ENCODE measurements around the gene DENND2A. TPM values are rescaled to one million over a fixed set of nuclear protein-coding genes. Genes with fewer than 3 reads are reported as not detected.

DENND2A gene
- total and polyA plus RNA-seq, 4 donors = 1.2 to 7.4 (median 2.3) TPM

GRCh38 chr7:140685407-140686087, 44.9 kb upstream of the DENND2A start:
- no peak for DNase-seq (ENCODE audit: low spot score)
- peaks cover 0 to 13% (median 4%) of the 10 kb centered on the region in 4 donors for H3K36me3 ChIP-seq (ENCODE audit: control insufficient read depth in 4 of 4, insufficient read depth in 3 of 4, low read depth in 1 of 4, low read length in 3 of 4)
- H3K4me1 ChIP-seq (ENCODE audit: control insufficient read depth in 4 of 4, insufficient read depth in 4 of 4, low read length in 3 of 4) = peaks cover 0 to 6% (median 3%) of the 10 kb centered on the region in 4 donors
- H3K4me3 ChIP-seq (ENCODE audit: low read depth in 1 of 3, low read length in 3 of 3) = no peak overlapping the region
- H3K27ac ChIP-seq (ENCODE audit: low read depth in 1 of 2, low read length in 2 of 2) = no peak overlapping the region
- TF ChIP-seq EGR1 (IDR thresholded peaks at IDR 0.05; ENCODE audit: low read depth in 2 of 2) (no peak), RAD21 (IDR thresholded peaks at IDR 0.05) (no peak), ATF3 (IDR thresholded peaks at IDR 0.05) (no peak), NR2F2 (IDR thresholded peaks at IDR 0.05) (no peak)
- no peak overlapping the region for H3K9ac ChIP-seq (ENCODE audit: low read depth in 1 of 2, low read length in 2 of 2)
- H3K9me3 ChIP-seq (ENCODE audit: control insufficient read depth in 4 of 4, low read length in 3 of 4) = no peaks in the 10 kb centered on the region
- no peaks in the 10 kb centered on the region for H3K27me3 ChIP-seq (ENCODE audit: control insufficient read depth in 4 of 4, insufficient read depth in 4 of 4, low read length in 3 of 4)
- WGBS = 59% methylated on average over 10 of the region's 10 CpGs

DNA sequence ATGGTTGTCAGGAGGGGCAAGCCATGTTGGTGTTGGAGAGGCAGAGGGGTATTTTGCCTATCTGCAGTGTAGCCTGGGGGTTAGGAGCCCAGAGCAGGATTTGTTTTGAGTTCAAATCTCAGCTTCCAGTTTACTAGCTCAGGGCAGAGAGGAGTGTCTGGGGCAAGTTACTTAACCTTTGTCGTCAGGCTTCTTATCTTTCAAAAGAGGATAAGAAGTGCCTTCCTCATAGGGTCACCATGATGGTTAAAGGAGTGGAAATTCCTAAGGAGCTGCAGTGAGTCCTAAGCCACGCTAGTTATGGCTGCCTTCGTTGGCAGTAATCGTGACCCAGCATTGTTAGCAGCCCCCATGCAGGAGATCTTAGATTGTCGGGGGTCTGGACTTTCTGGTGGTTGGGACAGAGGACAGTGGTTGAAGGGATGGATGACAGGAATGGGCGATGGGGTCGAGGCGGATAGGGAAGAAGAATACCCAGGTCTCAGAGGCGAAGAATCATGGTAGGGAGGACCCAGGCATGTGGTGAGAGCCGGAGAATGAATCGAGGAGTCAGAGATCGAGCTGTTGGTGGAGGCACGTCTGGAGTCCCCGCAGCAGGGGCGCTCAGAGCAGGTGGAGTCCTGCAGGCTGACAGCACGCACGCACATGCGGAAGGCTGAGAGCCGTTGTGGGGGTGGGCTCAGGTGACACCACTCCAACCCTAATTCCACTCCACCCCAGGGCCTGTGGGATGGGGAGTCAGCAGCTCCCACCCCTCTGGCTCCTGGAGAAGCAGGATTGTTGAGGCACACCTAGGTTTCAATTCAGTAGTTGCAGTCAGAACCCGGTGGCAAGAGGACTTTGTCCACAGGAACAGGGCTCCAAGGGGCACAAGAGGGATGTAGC, 43.7 kb upstream of the DENND2A start:
- Histone ChIP-seq H3K27ac (ENCODE audit: low read depth in 1 of 2, low read length in 2 of 2) (no peak overlapping the region), H3K9ac (ENCODE audit: low read depth in 1 of 2, low read length in 2 of 2) (no peak overlapping the region), H3K36me3 (ENCODE audit: control insufficient read depth in 4 of 4, insufficient read depth in 3 of 4, low read depth in 1 of 4, low read length in 3 of 4) (peaks cover 0 to 18% (median 4%) of the 10 kb centered on the region in 4 donors), H3K27me3 (ENCODE audit: control insufficient read depth in 4 of 4, insufficient read depth in 4 of 4, low read length in 3 of 4) (no peaks in the 10 kb centered on the region), H3K4me1 (ENCODE audit: control insufficient read depth in 4 of 4, insufficient read depth in 4 of 4, low read length in 3 of 4) (peaks cover 0 to 6% (median 3%) of the 10 kb centered on the region in 4 donors), H3K9me3 (ENCODE audit: control insufficient read depth in 4 of 4, low read length in 3 of 4) (no peaks in the 10 kb centered on the region), H3K4me3 (ENCODE audit: low read depth in 1 of 3, low read length in 3 of 3) (no peak overlapping the region)
- WGBS = 95% methylated on average over 20 of the region's 20 CpGs
- TF ChIP-seq RAD21 (IDR thresholded peaks at IDR 0.05) = no peak
- no peak for TF ChIP-seq HNF4G (IDR thresholded peaks at IDR 0.05)
- TF ChIP-seq EGR1 (IDR thresholded peaks at IDR 0.05; ENCODE audit: low read depth in 2 of 2) = no peak
- TF ChIP-seq HNF4A (conservative IDR thresholded peaks at IDR 0.05) = no peak
- TF ChIP-seq REST (IDR thresholded peaks at IDR 0.05) = no peak
- TF ChIP-seq YY1 (IDR thresholded peaks at IDR 0.05) = no peak
- no peak for TF ChIP-seq ATF3 (IDR thresholded peaks at IDR 0.05)
- TF ChIP-seq FOXA1 (IDR thresholded peaks at IDR 0.05) = no peak
- TF ChIP-seq GABPA (IDR thresholded peaks at IDR 0.05 in 1 of 2, conservative IDR thresholded peaks at IDR 0.05 in 1 of 2) = no peak
- DNase-seq (ENCODE audit: low spot score) = no peak

DNA sequence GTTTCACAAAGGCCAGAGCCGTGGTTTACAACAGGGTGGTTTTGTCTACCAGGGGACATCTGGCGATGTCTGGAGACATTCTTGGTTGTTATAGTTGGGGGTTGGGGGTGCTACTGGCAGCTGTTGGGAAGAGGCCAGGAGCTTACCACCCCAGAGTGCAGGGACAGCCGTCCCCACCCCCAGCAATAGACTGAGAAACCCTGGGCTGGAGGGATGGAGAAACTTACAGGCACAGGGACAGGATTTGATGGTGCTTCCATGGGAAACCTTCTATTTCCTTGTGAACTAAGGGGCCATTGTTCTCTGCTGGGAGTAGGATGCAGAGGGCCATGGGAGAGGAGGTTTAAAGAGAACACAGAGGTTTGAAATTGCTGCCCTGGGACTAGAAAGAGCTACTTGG, 43.0 kb upstream of the DENND2A start:
- no peak for TF ChIP-seq NR2F2 (IDR thresholded peaks at IDR 0.05)
- DNase-seq (ENCODE audit: low spot score) = no peak
- Histone ChIP-seq H3K27me3 (ENCODE audit: control insufficient read depth in 4 of 4, insufficient read depth in 4 of 4, low read length in 3 of 4) (no peaks in the 10 kb centered on the region), H3K9me3 (ENCODE audit: control insufficient read depth in 4 of 4, low read length in 3 of 4) (no peaks in the 10 kb centered on the region), H3K9ac (ENCODE audit: low read depth in 1 of 2, low read length in 2 of 2) (no peak overlapping the region), H3K36me3 (ENCODE audit: control insufficient read depth in 4 of 4, insufficient read depth in 3 of 4, low read depth in 1 of 4, low read length in 3 of 4) (peaks cover 0 to 21% (median 7%) of the 10 kb centered on the region in 4 donors), H3K27ac (ENCODE audit: low read depth in 1 of 2, low read length in 2 of 2) (no peak overlapping the region), H3K4me3 (ENCODE audit: low read depth in 1 of 3, low read length in 3 of 3) (no peak overlapping the region), H3K4me1 (ENCODE audit: control insufficient read depth in 4 of 4, insufficient read depth in 4 of 4, low read length in 3 of 4) (peaks cover 0 to 6% (median 3%) of the 10 kb centered on the region in 4 donors)
- 96% methylated on average over 3 of the region's 3 CpGs for WGBS

Measured in liver (tissue), 9 donors.